CD4-positive, CD25-positive, alpha-beta regulatory T cell (primary cell): ENCODE data around the gene SMCO4. TPM values are rescaled to one million over a fixed set of nuclear protein-coding genes. Genes with fewer than 3 reads are reported as not detected.
"Not testable (repeated sequence)": the region's sequence is repeated elsewhere in the genome, so short reads cannot be mapped to it uniquely, and the experiment has no call there.

Experiments
- ATAC-seq, 2 donors: fragments of 150-1000 bp; cut with Tn5 transposase; one replicate each; pipeline ENCODE4 v1.10.0; 2021; ENCODE audit warnings: low read depth in 2 of 2, moderate number of reproducible peaks in 2 of 2, moderate library complexity in 1 of 2
- DNase-seq, 3 donors: peaks; one replicate each; pipeline versions ENCODE4 v3.0.0 to v3.0.0-alpha.2; 2012 to 2022; ENCODE audit warnings: mixed read lengths in 1 of 3
- H3K27ac ChIP-seq: one replicate; pipeline ENCODE4 v1.7.0; 2013; ENCODE audit warnings: mild to moderate bottlenecking, low read length; ENCODE audit not compliant: insufficient read depth, poor library complexity, severe bottlenecking
- H3K27me3 ChIP-seq: one replicate; pipeline ENCODE4 v1.7.0; 2013; ENCODE audit warnings: low read length; ENCODE audit not compliant: control insufficient read depth, insufficient read depth
- H3K36me3 ChIP-seq: one replicate; pipeline ENCODE4 v1.7.0; 2013; ENCODE audit warnings: mild to moderate bottlenecking, low read length, moderate library complexity; ENCODE audit not compliant: control insufficient read depth, insufficient read depth
- H3K4me1 ChIP-seq: 2 replicates; pipeline ENCODE4 v1.7.0; 2013; ENCODE audit warnings: mild to moderate bottlenecking, low read length; ENCODE audit not compliant: insufficient read depth, control insufficient read depth, poor library complexity, severe bottlenecking
- H3K4me3 ChIP-seq: one replicate; pipeline ENCODE4 v1.7.0; 2013; ENCODE audit warnings: low read depth, mild to moderate bottlenecking, low read length, moderate library complexity
- H3K9me3 ChIP-seq, 2 experiments: 1 replicate in 1 of 2; 2 replicates in 1 of 2; pipeline ENCODE4 v1.7.0; 2013; ENCODE audit warnings: low read length in 2 of 2, mild to moderate bottlenecking in 1 of 2, moderate library complexity in 1 of 2; ENCODE audit not compliant: control insufficient read depth in 2 of 2
- H3K27ac Mint-ChIP-seq, 3 donors: one replicate each; pipeline ENCODE4 v1.8.0; 2020 to 2022; ENCODE audit warnings: mild to moderate bottlenecking in 3 of 3, mixed read lengths in 3 of 3, moderate library complexity in 2 of 3
- H3K27me3 Mint-ChIP-seq: one replicate; pipeline ENCODE4 v1.8.0; 2022; ENCODE audit warnings: mild to moderate bottlenecking, mixed read lengths
- H3K36me3 Mint-ChIP-seq: one replicate; pipeline ENCODE4 v1.8.0; 2020; ENCODE audit warnings: mixed read lengths
- H3K4me1 Mint-ChIP-seq, 4 donors: one replicate each; pipeline ENCODE4 v1.8.0; 2020 to 2022; ENCODE audit warnings: mixed read lengths in 4 of 4, mild to moderate bottlenecking in 1 of 4
- H3K4me3 Mint-ChIP-seq, 4 donors: one replicate each; pipeline ENCODE4 v1.8.0; 2020 to 2022; ENCODE audit warnings: mild to moderate bottlenecking in 4 of 4, mixed read lengths in 4 of 4, moderate library complexity in 3 of 4
- H3K9me3 Mint-ChIP-seq, 7 donors: one replicate each; pipeline ENCODE4 v1.8.0; 2020 to 2022; ENCODE audit warnings: mixed read lengths in 7 of 7, mild to moderate bottlenecking in 3 of 7, moderate library complexity in 2 of 7
- polyA plus RNA-seq, 4 donors: library from polyadenylated mRNA; unstranded; fragments of 300-500 nt; fragmentation: Illumina TruSeq; gene quantifications; one replicate each; pipeline ENCODE4 v1.2.3, GENCODE V29; 2021
- total RNA-seq: library from RNA; stranded (reverse); gene quantifications from one replicate; pipeline ENCODE4 v1.2.3, GENCODE V29; 2022

The SMCO4 gene
- total and polyA plus RNA-seq, 5 donors from 2014 or later, result 4.8 to 12.8 (median 5.0) TPM

DNA sequence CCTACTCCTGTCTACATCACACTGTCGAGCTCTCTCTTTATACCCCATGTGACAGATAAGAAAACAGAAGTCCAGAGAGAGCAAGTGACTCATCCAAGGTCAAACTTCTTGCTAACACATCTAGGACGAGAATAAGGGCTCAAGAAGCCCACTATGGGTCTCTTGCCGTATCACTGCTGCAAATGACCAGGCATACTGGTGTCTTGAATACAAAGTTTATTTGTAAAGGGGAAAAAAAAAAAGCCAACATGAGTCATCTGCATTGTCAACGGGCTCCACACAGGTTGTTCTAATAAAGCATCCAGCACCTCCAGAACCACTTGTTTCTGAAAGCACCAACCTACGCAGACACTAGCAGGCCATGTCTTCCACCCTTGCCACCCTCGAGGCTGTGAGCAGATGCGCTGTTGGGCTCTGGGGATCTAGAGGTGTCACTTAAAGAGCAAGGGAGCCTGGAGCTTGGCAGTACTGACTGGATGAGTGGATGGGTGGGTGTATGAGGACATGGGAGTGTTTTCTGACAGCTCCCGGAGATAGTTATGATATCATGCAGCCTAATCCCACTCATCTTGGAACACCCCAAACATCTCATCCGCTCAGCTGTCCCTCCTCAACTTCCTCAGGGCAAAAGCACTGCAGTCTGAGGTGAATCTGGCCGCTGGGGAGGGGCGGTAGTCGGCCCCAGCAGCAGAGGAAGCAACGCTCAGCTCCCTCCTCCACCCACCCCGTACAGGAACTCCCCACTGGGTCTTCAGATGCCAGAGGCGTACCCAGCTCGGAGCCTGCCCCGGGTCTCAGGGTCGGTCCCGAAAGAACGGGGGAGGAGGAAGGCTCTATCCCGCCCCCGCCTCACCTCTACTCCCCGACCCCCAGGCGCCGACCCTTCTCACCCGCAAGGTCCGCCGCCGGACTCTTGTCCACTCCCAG lies 1.0 kb downstream of the SMCO4 start:
- H3K4me1 Mint-ChIP-seq, result peaks cover 0 to 24% (median 6%) of the 10 kb centered on the region in 4 donors
- H3K9me3 ChIP-seq, result no peaks in the 10 kb centered on the region
- H3K4me3 ChIP-seq, result peak overlapping the region; percentile 32
- DNase-seq (peak in 2 of 3 donors; percentile 20 to 66), ATAC-seq (peak; percentile 55 to 63)
- peak overlapping the region in 2 of 3 donors; percentile 72 to 83 for H3K27ac Mint-ChIP-seq
- peaks cover 13% of the 10 kb centered on the region for H3K4me1 ChIP-seq
- peak overlapping the region; percentile 4 to 87 (median 84) for H3K4me3 Mint-ChIP-seq
- H3K27me3 Mint-ChIP-seq, result peaks cover 55% of the 10 kb centered on the region
- no peaks in the 10 kb centered on the region for H3K9me3 Mint-ChIP-seq
- H3K27ac ChIP-seq, result no peak overlapping the region
- peaks cover 23% of the 10 kb centered on the region for H3K27me3 ChIP-seq
- no peaks in the 10 kb centered on the region for H3K36me3 ChIP-seq
- H3K36me3 Mint-ChIP-seq, result no peaks in the 10 kb centered on the region

DNA sequence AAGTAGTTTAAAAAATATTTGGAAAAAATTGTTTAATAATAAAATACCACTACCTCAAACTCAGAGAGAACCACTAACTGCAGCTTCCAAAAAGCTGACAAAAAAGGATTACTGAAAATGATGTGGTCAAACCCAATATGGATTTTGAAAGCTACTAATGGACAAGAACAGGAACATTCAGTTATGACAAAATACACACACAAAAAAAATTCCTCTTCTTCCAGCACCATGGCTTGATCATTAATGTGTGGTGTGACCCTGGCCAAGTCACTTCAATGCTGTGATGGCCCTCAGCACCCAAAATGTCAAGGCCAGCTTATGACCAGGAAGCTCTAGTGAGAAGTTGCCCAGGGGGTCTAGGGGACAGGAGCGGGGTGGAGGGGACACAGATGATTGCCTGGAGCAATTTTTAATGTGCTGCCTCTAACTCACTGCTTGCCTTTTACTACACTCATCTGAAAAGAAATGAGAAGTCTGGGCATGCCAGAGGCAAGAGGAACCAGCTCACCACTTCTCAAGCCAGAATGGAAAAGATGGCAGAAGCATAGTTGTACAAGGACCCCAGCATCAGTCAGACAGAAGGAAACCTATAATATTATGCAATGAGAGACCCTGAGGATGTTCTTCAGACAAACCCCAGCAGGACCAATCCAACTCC lies 2.2 kb downstream of the SMCO4 start:
- Histone ChIP-seq H3K27ac (no peak overlapping the region), H3K9me3 (no peaks in the 10 kb centered on the region), H3K4me3 (no peak overlapping the region), H3K27me3 (peaks cover 22% of the 10 kb centered on the region), H3K36me3 (no peaks in the 10 kb centered on the region), H3K4me1 (peaks cover 13% of the 10 kb centered on the region)
- peaks cover 47% of the 10 kb centered on the region for H3K27me3 Mint-ChIP-seq
- peaks cover 0 to 24% (median 6%) of the 10 kb centered on the region in 4 donors for H3K4me1 Mint-ChIP-seq
- no peak overlapping the region for H3K27ac Mint-ChIP-seq
- no peaks in the 10 kb centered on the region for H3K9me3 Mint-ChIP-seq
- DNase-seq, result no peak
- no peak for ATAC-seq
- no peaks in the 10 kb centered on the region for H3K36me3 Mint-ChIP-seq
- peak overlapping the region in 3 of 4 donors; percentile 23 to 75 (median 56) for H3K4me3 Mint-ChIP-seq

DNA sequence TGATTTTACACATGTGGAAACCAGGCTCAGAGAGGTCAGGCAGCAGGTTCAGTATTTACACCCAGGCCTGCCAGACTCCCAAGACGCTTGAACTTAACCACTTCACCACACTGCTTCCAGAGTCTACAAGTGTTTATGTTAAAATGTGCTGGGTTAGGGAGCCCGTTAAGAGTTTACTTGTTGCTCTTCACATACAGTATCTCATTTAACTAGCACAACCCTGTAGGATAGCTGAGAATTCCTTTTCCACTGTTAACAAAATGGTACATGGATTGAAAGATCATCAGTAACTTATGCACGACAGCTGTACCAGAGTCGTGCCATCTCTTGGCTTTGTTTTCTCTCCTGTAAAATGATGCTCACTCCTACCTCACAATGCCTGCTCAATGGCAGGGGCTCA lies 2.9 kb downstream of the SMCO4 start:
- H3K27me3 ChIP-seq, result peaks cover 22% of the 10 kb centered on the region
- H3K4me3 ChIP-seq, result no peak overlapping the region
- Mint-ChIP-seq H3K4me3 (no peak overlapping the region), H3K9me3 (no peaks in the 10 kb centered on the region), H3K36me3 (no peaks in the 10 kb centered on the region), H3K27me3 (peaks cover 42% of the 10 kb centered on the region), H3K27ac (no peak overlapping the region), H3K4me1 (peaks cover 0 to 27% (median 6%) of the 10 kb centered on the region in 4 donors)
- DNase-seq, result no peak
- H3K9me3 ChIP-seq, result no peaks in the 10 kb centered on the region
- H3K4me1 ChIP-seq, result peaks cover 13% of the 10 kb centered on the region
- H3K36me3 ChIP-seq, result no peaks in the 10 kb centered on the region
- H3K27ac ChIP-seq, result no peak overlapping the region
- ATAC-seq, result no peak

DNA sequence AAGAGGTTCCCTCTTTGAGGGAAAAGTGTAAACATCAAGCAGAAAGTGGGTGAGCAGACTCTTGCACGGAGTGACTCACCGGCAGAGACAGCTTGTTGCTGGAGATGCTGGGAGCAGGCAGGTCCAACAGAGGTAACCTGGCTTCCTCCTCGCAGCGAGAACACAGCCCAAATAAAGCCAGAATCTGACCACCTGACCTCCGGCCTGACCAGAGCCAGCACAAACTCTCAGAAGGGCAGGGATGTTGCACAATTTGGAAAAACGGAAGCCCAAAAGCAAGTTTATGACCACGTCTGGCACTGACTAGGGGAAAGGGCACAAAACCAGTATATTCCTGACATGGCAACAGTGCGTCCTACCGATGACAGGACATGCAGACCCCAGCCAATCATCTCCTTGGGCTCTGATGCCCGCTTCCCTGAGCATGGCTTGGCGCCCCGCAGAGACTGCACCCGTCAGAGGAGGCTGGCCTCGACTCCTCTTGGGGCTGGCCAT lies 5.4 kb downstream of the SMCO4 start:
- Histone ChIP-seq H3K9me3 (no peaks in the 10 kb centered on the region), H3K36me3 (no peaks in the 10 kb centered on the region), H3K27ac (no peak overlapping the region), H3K4me1 (peaks cover 4% of the 10 kb centered on the region), H3K4me3 (no peak overlapping the region), H3K27me3 (peaks cover 18% of the 10 kb centered on the region)
- no peak for DNase-seq
- Mint-ChIP-seq H3K9me3 (no peaks in the 10 kb centered on the region), H3K4me1 (peaks cover 0 to 13% (median 2%) of the 10 kb centered on the region in 4 donors), H3K36me3 (no peaks in the 10 kb centered on the region), H3K4me3 (no peak overlapping the region), H3K27me3 (peaks cover 29% of the 10 kb centered on the region), H3K27ac (no peak overlapping the region)
- no peak for ATAC-seq

DNA sequence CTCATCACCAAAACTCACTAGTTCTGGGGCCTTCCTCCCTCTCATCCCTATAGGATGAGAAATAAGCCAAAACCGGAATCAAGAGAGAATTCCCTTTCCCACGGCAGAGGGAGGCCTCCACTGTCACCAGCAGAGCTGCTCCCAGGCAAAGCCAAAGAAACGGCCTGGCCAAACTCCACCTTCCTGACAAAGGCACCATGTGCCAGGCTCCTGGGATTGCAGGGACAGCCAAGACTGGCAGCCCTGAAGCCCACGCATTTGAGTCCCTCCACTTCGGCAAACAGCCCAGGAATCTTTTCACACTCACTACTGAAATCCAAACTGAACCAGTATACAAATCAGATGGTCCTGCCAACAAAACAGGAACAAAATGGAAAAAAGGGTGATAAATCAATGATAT lies 6.1 kb downstream of the SMCO4 start:
- H3K4me3 ChIP-seq, result no peak overlapping the region
- H3K27ac ChIP-seq, result no peak overlapping the region
- H3K36me3 ChIP-seq, result no peaks in the 10 kb centered on the region
- H3K4me3 Mint-ChIP-seq, result no peak overlapping the region
- no peaks in the 10 kb centered on the region for H3K36me3 Mint-ChIP-seq
- no peaks in the 10 kb centered on the region for H3K9me3 Mint-ChIP-seq
- DNase-seq (no peak), ATAC-seq (no peak)
- H3K27me3 ChIP-seq, result peaks cover 16% of the 10 kb centered on the region
- peak overlapping the region in 1 of 3 donors; percentile 80 for H3K27ac Mint-ChIP-seq
- H3K4me1 Mint-ChIP-seq, result peaks cover 0 to 7% (median 1%) of the 10 kb centered on the region in 4 donors
- no peaks in the 10 kb centered on the region for H3K9me3 ChIP-seq
- peaks cover 29% of the 10 kb centered on the region for H3K27me3 Mint-ChIP-seq
- H3K4me1 ChIP-seq, result no peaks in the 10 kb centered on the region

DNA sequence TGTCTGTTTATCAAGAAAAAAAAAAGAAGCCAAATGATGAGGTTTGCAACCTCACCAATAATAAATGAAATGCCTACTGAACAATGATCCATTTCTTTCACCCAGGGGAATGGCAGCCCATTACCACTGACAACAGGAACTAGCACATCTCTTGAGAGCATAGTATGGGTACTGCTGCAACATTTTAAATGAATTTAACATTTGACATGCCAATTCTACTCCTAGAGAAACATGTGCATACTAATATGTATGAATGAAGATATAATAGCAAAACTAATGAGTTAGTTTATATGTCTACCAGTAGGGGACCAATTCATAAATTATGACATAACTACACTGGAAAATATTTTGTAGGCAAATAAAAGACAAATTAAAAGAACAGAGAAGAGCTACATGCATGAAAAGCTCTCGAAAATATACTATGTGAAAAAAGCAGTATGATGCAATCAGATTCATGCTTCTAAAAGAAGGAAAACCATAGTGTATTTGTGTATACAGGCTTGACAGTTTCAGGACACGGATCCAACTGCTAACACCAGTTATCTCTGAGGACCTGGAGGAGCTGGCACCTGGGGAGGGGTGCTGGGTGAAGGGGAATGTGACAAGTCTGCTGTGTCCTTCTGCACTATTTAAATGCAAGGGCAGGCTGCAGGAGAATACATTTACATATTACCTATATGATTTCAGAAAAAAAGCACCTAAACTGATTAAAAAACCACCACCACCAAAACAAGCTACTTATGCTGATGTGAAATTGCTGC lies 6.9 kb downstream of the SMCO4 start:
- no peak overlapping the region for H3K4me3 ChIP-seq
- no peak overlapping the region for H3K27ac ChIP-seq
- H3K36me3 Mint-ChIP-seq, result no peaks in the 10 kb centered on the region
- peaks cover 22% of the 10 kb centered on the region for H3K27me3 Mint-ChIP-seq
- H3K9me3 ChIP-seq, result no peaks in the 10 kb centered on the region
- ATAC-seq, result no peak
- H3K36me3 ChIP-seq, result no peaks in the 10 kb centered on the region
- no peaks in the 10 kb centered on the region for H3K4me1 ChIP-seq
- H3K4me3 Mint-ChIP-seq, result no peak overlapping the region
- peaks cover 0 to 2% (median 0%) of the 10 kb centered on the region in 4 donors for H3K4me1 Mint-ChIP-seq
- H3K27me3 ChIP-seq, result peaks cover 8% of the 10 kb centered on the region
- H3K27ac Mint-ChIP-seq, result no peak overlapping the region
- DNase-seq, result no peak
- peaks cover 0 to under 1% (median 0%) of the 10 kb centered on the region in 7 donors for H3K9me3 Mint-ChIP-seq

DNA sequence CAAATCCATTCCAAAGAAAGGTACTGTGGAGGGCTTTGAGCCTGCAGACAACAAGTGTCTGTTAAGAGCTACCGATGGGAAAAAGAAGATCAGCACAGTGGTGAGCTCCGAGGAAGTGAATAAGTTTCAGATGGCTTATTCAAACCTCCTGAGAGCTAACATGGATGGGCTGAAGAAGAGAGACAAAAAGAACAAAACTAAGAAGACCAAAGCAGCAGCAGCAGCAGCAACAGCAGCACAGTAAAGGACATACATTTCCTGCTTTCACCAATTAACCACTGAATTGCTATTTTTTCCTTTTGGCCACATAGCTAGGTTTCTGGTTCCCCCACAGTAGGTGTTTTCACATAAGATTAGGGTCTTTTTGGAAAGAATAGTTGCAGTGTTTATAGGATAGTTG lies 7.6 kb downstream of the SMCO4 start:
- DNase-seq, H3K4me3 ChIP-seq, H3K36me3 ChIP-seq, H3K27ac Mint-ChIP-seq, H3K9me3 ChIP-seq, H3K27me3 ChIP-seq, H3K4me1 Mint-ChIP-seq, ATAC-seq, H3K9me3 Mint-ChIP-seq, H3K4me1 ChIP-seq, H3K36me3 Mint-ChIP-seq, H3K27ac ChIP-seq: not testable (repeated sequence)
- Mint-ChIP-seq H3K27me3 (peaks cover 15% of the 10 kb centered on the region), H3K4me3 (peak overlapping the region in 1 of 4 donors; percentile 14)
